HG03378 (cell line): ENCODE data around the gene ZNF358.
A peak's percentile ranks its signal among the peaks of the same experiment; 100 is the strongest.
"Not testable (repeated sequence)": the region's sequence is repeated elsewhere in the genome, so short reads cannot be mapped to it uniquely, and the experiment has no call there.

Experiments
- ATAC-seq: cut with Tn5 transposase; IDR thresholded peaks from one replicate; pipeline ENCODE4 v1.9.1; 2021; ENCODE audit warnings: mild to moderate bottlenecking, moderate library complexity; ENCODE audit not compliant: unreplicated experiment

The ZNF358 gene

GRCh38 chr19:7534531-7535046 is 18.7 kb downstream of the ZNF358 start:
- no peak for ATAC-seq

GRCh38 chr19:7535047-7535997 is 19.4 kb downstream of the ZNF358 start, which contains the start of gene PNPLA6:
Gene PNPLA6 (plus strand): TSS chr19:7535717. CDS start chr19:7535789, 72 bp downstream.
- peak; percentile 43 for ATAC-seq

GRCh38 chr19:7535998-7536695 is 20.2 kb downstream of the ZNF358 start:
- ATAC-seq: no peak

GRCh38 chr19:7538990-7539389 is 23.1 kb downstream of the ZNF358 start:
- ATAC-seq: not testable (repeated sequence)

GRCh38 chr19:7539827-7540425 is 24.0 kb downstream of the ZNF358 start:
- ATAC-seq: no peak

- no peak for ATAC-seq
Measured at GRCh38 chr19:7540761-7541474, 25.0 kb downstream of the ZNF358 start.

GRCh38 chr19:7541475-7541824 is 25.5 kb downstream of the ZNF358 start:
- no peak for ATAC-seq

- no peak for ATAC-seq
Measured at GRCh38 chr19:7541828-7542443, 26.0 kb downstream of the ZNF358 start.

- no peak for ATAC-seq
Measured at GRCh38 chr19:7542556-7543348, 26.8 kb downstream of the ZNF358 start.

GRCh38 chr19:7544626-7545025 is 28.7 kb downstream of the ZNF358 start:
- ATAC-seq: no peak

GRCh38 chr19:7545300-7545699 is 29.4 kb downstream of the ZNF358 start:
- ATAC-seq: no peak

GRCh38 chr19:7545904-7546303 is 30.0 kb downstream of the ZNF358 start:
- no peak for ATAC-seq

- no peak for ATAC-seq
Measured at GRCh38 chr19:7547159-7547558, 31.3 kb downstream of the ZNF358 start.

GRCh38 chr19:7549429-7550148 is 33.7 kb downstream of the ZNF358 start:
- no peak for ATAC-seq

- ATAC-seq: no peak
Measured at GRCh38 chr19:7550169-7550770, 34.4 kb downstream of the ZNF358 start.

- ATAC-seq: no peak
Measured at GRCh38 chr19:7550987-7551761, 35.3 kb downstream of the ZNF358 start.

GRCh38 chr19:7552781-7553180 is 36.9 kb downstream of the ZNF358 start:
- no peak for ATAC-seq

- ATAC-seq: no peak
Measured at GRCh38 chr19:7554565-7554964, 38.7 kb downstream of the ZNF358 start.
